Body of pancreas (tissue), 4 donors: Measurements from ENCODE around the gene SRSF1. TPM values are rescaled to one million over a fixed set of nuclear protein-coding genes. Genes with fewer than 3 reads are reported as not detected.

Source experiments
- ATAC-seq: fragments of 150-250 bp; one replicate; pipeline ENCODE4 v1.9.1; 2016
- DNase-seq, 4 donors: peaks; one replicate each; pipeline ENCODE4 v3.0.0-alpha.2; 2019
- H3K27ac ChIP-seq, 4 donors: fragments of 200-600 bp; sonication (generic); 1 replicate in 3 of 4; 2 replicates in 1 of 4; pipeline versions ENCODE4 v1.5.1 to v1.6.1; 2016 to 2019; ENCODE audit warnings: mild to moderate bottlenecking in 1 of 4, mixed read lengths in 1 of 4, moderate library complexity in 1 of 4
- H3K27me3 ChIP-seq, 2 donors: fragments of 200-600 bp; sonication (generic); one replicate each; pipeline ENCODE4 v1.6.0; 2016; ENCODE audit warnings: mild to moderate bottlenecking in 1 of 2
- H3K36me3 ChIP-seq, 2 donors: fragments of 200-600 bp; sonication (generic); replicated peaks in 1 of 2; 2 replicates each; pipeline ENCODE4 v1.5.1; 2016; ENCODE audit warnings: low read depth in 2 of 2; ENCODE audit not compliant: insufficient read depth in 1 of 2
- H3K4me1 ChIP-seq: fragments of 200-600 bp; sonication (generic); one replicate; pipeline ENCODE4 v1.6.0; 2016
- H3K4me3 ChIP-seq, 2 donors: fragments of 200-600 bp; sonication (generic); 1 replicate in 1 of 2; 2 replicates in 1 of 2; pipeline ENCODE4 v1.5.1; 2016 to 2019
- H3K9me3 ChIP-seq, 3 donors: fragments of 200-600 bp; sonication (generic); 1 replicate in 2 of 3; 2 replicates in 1 of 3; pipeline ENCODE4 v1.5.1; 2016
- CTCF ChIP-seq, 7 experiments: fragments of 450-650 bp in 4 of 7; fragments of 200-600 bp in 3 of 7; sonication (generic) in 3 of 7; IDR thresholded peaks; one replicate each; pipeline ENCODE4 v1.5.1; 2016 to 2019; ENCODE audit warnings: antibody characterized with exemption in 7 of 7
- POLR2A ChIP-seq, 3 donors: fragments of 450-650 bp; IDR thresholded peaks; one replicate each; pipeline ENCODE4 v1.6.1; 2016; ENCODE audit warnings: antibody characterized with exemption in 3 of 3, mild to moderate bottlenecking in 2 of 3
- WGBS, 2 donors: methylation state at CpG; one replicate each; pipeline ENCODE4 v1.1.5; 2017; 5-methylcytosine and 5-hydroxymethylcytosine counted together
- intact Hi-C: fragments of 100-400 bp; cut with DNase I; formaldehyde crosslinking; loops from one replicate; pipeline ENCODE4 v1.15.1; 2023
- total RNA-seq, 2 donors: library from RNA; depleted of rRNA; stranded (reverse); fragments of >200 nt; gene quantifications; one replicate each; pipeline ENCODE4 v1.1.0, GENCODE V29; 2016

SRSF1 gene
- total RNA-seq, 2 donors from 2014 or later = 76.0 to 139 TPM

DNA sequence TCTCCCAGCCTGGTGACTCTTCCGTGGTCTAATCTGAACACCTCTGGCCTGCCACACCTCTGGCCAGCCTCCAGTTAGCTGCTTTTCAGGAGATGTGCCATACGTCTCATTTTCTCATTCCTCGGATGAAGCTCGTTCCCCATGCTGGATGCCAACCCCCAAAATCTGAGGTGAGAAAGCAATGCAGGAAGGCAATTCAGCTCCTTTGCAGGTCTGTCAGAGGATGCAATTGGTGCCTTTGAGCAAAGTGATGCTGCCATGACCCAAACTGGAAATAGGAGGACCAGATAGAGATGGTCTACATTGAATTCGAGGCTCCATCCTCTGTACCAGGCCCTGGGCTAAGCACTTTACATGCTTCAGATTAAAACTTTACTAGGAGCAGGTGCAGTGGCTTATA lies 40.8 kb downstream of the SRSF1 start:
- H3K27ac ChIP-seq = no peak overlapping the region
- ATAC-seq = no peak

DNA sequence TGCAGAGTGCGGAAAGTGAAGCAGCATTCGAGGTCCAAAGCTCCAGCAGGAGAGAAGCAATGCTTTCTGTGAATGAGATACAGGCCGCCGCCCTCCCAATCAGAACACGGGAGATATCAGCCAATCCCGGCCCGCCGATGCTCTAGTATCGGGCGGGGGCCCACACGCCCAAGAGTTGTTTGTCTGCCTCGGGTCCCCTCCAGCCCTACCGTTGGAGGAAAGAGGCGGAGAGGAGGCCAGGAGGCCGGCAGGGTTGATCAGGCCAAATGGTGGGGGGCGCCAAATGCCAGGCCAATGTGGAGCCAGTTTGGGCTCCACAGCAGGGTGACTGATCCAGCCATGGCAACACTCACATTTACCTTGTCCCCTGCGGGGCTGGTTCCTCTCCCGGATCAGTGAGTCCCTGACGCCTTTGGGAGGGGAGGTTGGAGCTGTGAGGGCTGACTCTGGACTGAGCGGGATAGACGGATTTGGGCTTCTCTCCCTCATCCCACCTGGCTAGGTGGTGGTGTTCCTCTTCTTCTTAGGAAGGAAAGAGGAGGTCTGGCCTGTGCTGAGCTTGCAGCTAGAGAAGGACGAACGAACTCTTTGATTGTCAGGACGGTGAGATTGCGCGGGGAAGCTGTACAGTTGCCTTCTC lies 41.4 kb downstream of the SRSF1 start:
- H3K36me3 ChIP-seq = no peaks in the 10 kb centered on the region
- H3K9me3 ChIP-seq = no peaks in the 10 kb centered on the region
- H3K4me3 ChIP-seq = no peak overlapping the region
- TF ChIP-seq CTCF (IDR thresholded peaks at IDR 0.05) = no peak
- TF ChIP-seq POLR2A (IDR thresholded peaks at IDR 0.05) = no peak
- ATAC-seq = no peak
- no peak overlapping the region for H3K27ac ChIP-seq
- 81 to 89% methylated on average over 21 to 26 of the region's 26 CpGs for WGBS, 2 donors
- DNase-seq = no peak
- H3K27me3 ChIP-seq = no peaks in the 10 kb centered on the region
- H3K4me1 ChIP-seq = no peaks in the 10 kb centered on the region
- intact Hi-C loops = no loop called here

More for the DNA sequence above, 40.8 kb downstream of the SRSF1 start:
- intact Hi-C loops = no loop called here
- TF ChIP-seq CTCF (IDR thresholded peaks at IDR 0.05) (no peak), POLR2A (IDR thresholded peaks at IDR 0.05) (no peak)
- Histone ChIP-seq H3K27me3 (no peaks in the 10 kb centered on the region), H3K36me3 (no peaks in the 10 kb centered on the region), H3K4me3 (no peak overlapping the region), H3K4me1 (no peaks in the 10 kb centered on the region), H3K9me3 (no peaks in the 10 kb centered on the region)
- DNase-seq = no peak
- WGBS, 2 donors = 73 to 76% methylated on average over 5 of the region's 5 CpGs

GRCh38 chr17:57963149-57963511 lies 43.9 kb downstream of the SRSF1 start:
- intact Hi-C loops = no loop called here
- H3K27me3 ChIP-seq = no peaks in the 10 kb centered on the region
- WGBS, 2 donors = 91 to 95% methylated on average over 6 of the region's 6 CpGs
- no peak overlapping the region for H3K4me3 ChIP-seq
- no peaks in the 10 kb centered on the region for H3K36me3 ChIP-seq
- ATAC-seq (no peak), DNase-seq (no peak)
- no peaks in the 10 kb centered on the region for H3K9me3 ChIP-seq
- H3K4me1 ChIP-seq = no peaks in the 10 kb centered on the region
- no peak for TF ChIP-seq POLR2A (IDR thresholded peaks at IDR 0.05)
- TF ChIP-seq CTCF (IDR thresholded peaks at IDR 0.05) = no peak
- no peak overlapping the region for H3K27ac ChIP-seq

- no peak for DNase-seq
Observed at GRCh38 chr17:57962279-57963148, 44.5 kb downstream of the SRSF1 start.

More at GRCh38 chr17:57962279-57963148, 44.5 kb downstream of the SRSF1 start:
- 64 to 69% methylated on average over 8 of the region's 8 CpGs for WGBS, 2 donors
- Histone ChIP-seq H3K36me3 (no peaks in the 10 kb centered on the region), H3K9me3 (no peaks in the 10 kb centered on the region), H3K27me3 (no peaks in the 10 kb centered on the region), H3K4me1 (no peaks in the 10 kb centered on the region), H3K27ac (no peak overlapping the region), H3K4me3 (no peak overlapping the region)
- TF ChIP-seq POLR2A (IDR thresholded peaks at IDR 0.05) (no peak), CTCF (IDR thresholded peaks at IDR 0.05) (no peak)
- intact Hi-C loops = no loop called here
- no peak for ATAC-seq
